GM21737 (cell line): ENCODE data around the gene GSE1.

Experiments used
- ATAC-seq: cut with Tn5 transposase; IDR thresholded peaks from one replicate; pipeline ENCODE4 v1.9.1; 2021; ENCODE audit warnings: mild to moderate bottlenecking, moderate library complexity; ENCODE audit not compliant: unreplicated experiment

The GSE1 gene

GRCh38 chr16:85573696-85574641, 39.2 kb upstream of the GSE1 start:
- ATAC-seq: no peak

GRCh38 chr16:85574672-85575475, 38.2 kb upstream of the GSE1 start:
- no peak for ATAC-seq

- no peak for ATAC-seq
These were observed 37.2 kb upstream of the GSE1 start for GRCh38 chr16:85575920-85576319.

- no peak for ATAC-seq
These were observed 36.2 kb upstream of the GSE1 start for GRCh38 chr16:85576944-85577343.

GRCh38 chr16:85577899-85578598, 35.1 kb upstream of the GSE1 start:
- no peak for ATAC-seq

GRCh38 chr16:85578599-85578948, 34.5 kb upstream of the GSE1 start:
- no peak for ATAC-seq

GRCh38 chr16:85579191-85579590, 33.9 kb upstream of the GSE1 start:
- ATAC-seq: no peak

- ATAC-seq: no peak
These were observed 33.1 kb upstream of the GSE1 start for GRCh38 chr16:85579923-85580580.

GRCh38 chr16:85580684-85581083, 32.4 kb upstream of the GSE1 start:
- no peak for ATAC-seq

- no peak for ATAC-seq
These were observed 30.7 kb upstream of the GSE1 start for GRCh38 chr16:85582229-85582991.

GRCh38 chr16:85583491-85584181, 29.5 kb upstream of the GSE1 start:
- ATAC-seq: no peak

- ATAC-seq: no peak
These were observed 28.9 kb upstream of the GSE1 start for GRCh38 chr16:85584267-85584666.

GRCh38 chr16:85584819-85585282, 28.3 kb upstream of the GSE1 start:
- ATAC-seq: no peak

GRCh38 chr16:85585711-85586110, 27.4 kb upstream of the GSE1 start:
- no peak for ATAC-seq

GRCh38 chr16:85586380-85587104, 26.6 kb upstream of the GSE1 start:
- no peak for ATAC-seq

- ATAC-seq: no peak
These were observed 25.2 kb upstream of the GSE1 start for GRCh38 chr16:85587762-85588556.

- no peak for ATAC-seq
These were observed 24.3 kb upstream of the GSE1 start for GRCh38 chr16:85588562-85589503.
